ENCODE results near the gene TBL1X. TPM values are rescaled to one million over a fixed set of nuclear protein-coding genes. Genes with fewer than 3 reads are reported as not detected.

TBL1X gene
- total and polyA plus RNA-seq, 2 experiments from 2014 or later, result 8.7 to 26.9 TPM

- TF ChIP-seq ZNF462 (CRISPR knock-in tag; IDR thresholded peaks at IDR 0.05) (no peak), ETS1 (IDR thresholded peaks at IDR 0.05) (no peak), POLR2AphosphoS5 (IDR thresholded peaks at IDR 0.05; ENCODE audit: low read depth) (no peak), ZNF114 (CRISPR knock-in tag; IDR thresholded peaks at IDR 0.05) (no peak), EZH2 (IDR thresholded peaks at IDR 0.05; ENCODE audit: low read depth, unreplicated experiment) (no peak), CTCF (conservative IDR thresholded peaks at IDR 0.05; ENCODE audit: low read depth in 2 of 2) (no peak), ZNF331 (CRISPR knock-in tag; IDR thresholded peaks at IDR 0.05; ENCODE audit: low read depth) (no peak)
Measured at GRCh38 chrX:9619133-9619532, 154.3 kb downstream of the TBL1X start (continued).

All from GM23338 (cell line).